ENCODE measurements around the gene CHAD.
"Not testable (repeated sequence)": the region's sequence is repeated elsewhere in the genome, so short reads cannot be mapped to it uniquely, and the experiment has no call there.

The CHAD gene

GRCh38 chr17:50419577-50419976 is 49.1 kb downstream of the CHAD start:
- not testable (repeated sequence) for H4K8ac ChIP-seq (ENCODE audit: low read length); H2BK12ac ChIP-seq (ENCODE audit: low read length in 2 of 2); H3K4ac ChIP-seq (ENCODE audit: low read depth in 1 of 2, low read length in 2 of 2); H3K4me3 ChIP-seq (ENCODE audit: insufficient read depth in 1 of 2, low read depth in 1 of 2, low read length in 2 of 2); H4K91ac ChIP-seq (ENCODE audit: low read length); H3K18ac ChIP-seq (ENCODE audit: low read depth in 1 of 2, low read length in 2 of 2); H2BK15ac ChIP-seq (ENCODE audit: low read depth, poor library complexity, severe bottlenecking); H3K79me1 ChIP-seq (replicated peaks; ENCODE audit: low read length, poor library complexity, severe bottlenecking); H3K4me1 ChIP-seq (ENCODE audit: control insufficient read depth, insufficient read depth, low read depth, low read length); H3K27ac ChIP-seq (ENCODE audit: low read length, poor library complexity, severe bottlenecking); H2AFZ ChIP-seq (ENCODE audit: low read depth, low read length); H2BK5ac ChIP-seq (ENCODE audit: low read depth, low read length, poor library complexity, severe bottlenecking); H2AK5ac ChIP-seq (ENCODE audit: low read length, severe bottlenecking); H3K14ac ChIP-seq (ENCODE audit: low read length in 2 of 2); H3K23ac ChIP-seq (ENCODE audit: low read length in 2 of 2); H3K4me2 ChIP-seq (ENCODE audit: low read length, poor library complexity, severe bottlenecking); H3K9ac ChIP-seq (ENCODE audit: low read length); H3K27me3 ChIP-seq (ENCODE audit: control insufficient read depth in 1 of 2, insufficient read depth in 1 of 2, low read length in 2 of 2); H2BK120ac ChIP-seq (ENCODE audit: low read depth, low read length); DNase-seq; H3K36me3 ChIP-seq (ENCODE audit: control insufficient read depth in 1 of 2, insufficient read depth in 2 of 2, low read depth in 1 of 2, low read length in 2 of 2); H3K9me3 ChIP-seq (ENCODE audit: control insufficient read depth, low read length)
- 96% methylated on average over 10 of the region's 10 CpGs for WGBS

GRCh38 chr17:50414808-50415207 is 53.9 kb downstream of the CHAD start:
- H3K14ac ChIP-seq (ENCODE audit: low read length in 2 of 2): no peak overlapping the region
- no peak overlapping the region for H2BK120ac ChIP-seq (ENCODE audit: low read depth, low read length)
- no peak overlapping the region for H2BK15ac ChIP-seq (ENCODE audit: low read depth, poor library complexity, severe bottlenecking)
- no peak overlapping the region for H3K23ac ChIP-seq (ENCODE audit: low read length in 2 of 2)
- H3K18ac ChIP-seq (ENCODE audit: low read depth in 1 of 2, low read length in 2 of 2): no peak overlapping the region
- H4K91ac ChIP-seq (ENCODE audit: low read length): no peak overlapping the region
- H3K27me3 ChIP-seq (ENCODE audit: control insufficient read depth in 1 of 2, insufficient read depth in 1 of 2, low read length in 2 of 2): no peaks in the 10 kb centered on the region
- no peaks in the 10 kb centered on the region for H3K79me1 ChIP-seq (replicated peaks; ENCODE audit: low read length, poor library complexity, severe bottlenecking)
- H3K36me3 ChIP-seq (ENCODE audit: control insufficient read depth in 1 of 2, insufficient read depth in 2 of 2, low read depth in 1 of 2, low read length in 2 of 2): no peaks in the 10 kb centered on the region
- no peak overlapping the region for H3K4ac ChIP-seq (ENCODE audit: low read depth in 1 of 2, low read length in 2 of 2)
- DNase-seq: no peak
- no peaks in the 10 kb centered on the region for H3K9me3 ChIP-seq (ENCODE audit: control insufficient read depth, low read length)
- H3K9ac ChIP-seq (ENCODE audit: low read length): no peak overlapping the region
- no peak overlapping the region for H3K4me2 ChIP-seq (ENCODE audit: low read length, poor library complexity, severe bottlenecking)
- no peak overlapping the region for H2BK5ac ChIP-seq (ENCODE audit: low read depth, low read length, poor library complexity, severe bottlenecking)
- no peak overlapping the region for H4K8ac ChIP-seq (ENCODE audit: low read length)
- no peak overlapping the region for H2AFZ ChIP-seq (ENCODE audit: low read depth, low read length)
- no peak overlapping the region for H2AK5ac ChIP-seq (ENCODE audit: low read length, severe bottlenecking)
- no peak overlapping the region for H2BK12ac ChIP-seq (ENCODE audit: low read length in 2 of 2)
- 61% methylated on average over 3 of the region's 3 CpGs for WGBS
- H3K4me1 ChIP-seq (ENCODE audit: control insufficient read depth, insufficient read depth, low read depth, low read length): no peaks in the 10 kb centered on the region
- H3K27ac ChIP-seq (ENCODE audit: low read length, poor library complexity, severe bottlenecking): no peak overlapping the region
- no peak overlapping the region for H3K4me3 ChIP-seq (ENCODE audit: insufficient read depth in 1 of 2, low read depth in 1 of 2, low read length in 2 of 2)
